ENCODE measurements around the gene UBC. TPM values are rescaled to one million over a fixed set of nuclear protein-coding genes. Genes with fewer than 3 reads are reported as not detected.

UBC gene
- total and polyA plus RNA-seq, 9 of the 15 experiments (the other 6 are each of a cell fraction or from before 2014, with no cell fraction given): 533 to 1,153 (median 813) TPM

DNA sequence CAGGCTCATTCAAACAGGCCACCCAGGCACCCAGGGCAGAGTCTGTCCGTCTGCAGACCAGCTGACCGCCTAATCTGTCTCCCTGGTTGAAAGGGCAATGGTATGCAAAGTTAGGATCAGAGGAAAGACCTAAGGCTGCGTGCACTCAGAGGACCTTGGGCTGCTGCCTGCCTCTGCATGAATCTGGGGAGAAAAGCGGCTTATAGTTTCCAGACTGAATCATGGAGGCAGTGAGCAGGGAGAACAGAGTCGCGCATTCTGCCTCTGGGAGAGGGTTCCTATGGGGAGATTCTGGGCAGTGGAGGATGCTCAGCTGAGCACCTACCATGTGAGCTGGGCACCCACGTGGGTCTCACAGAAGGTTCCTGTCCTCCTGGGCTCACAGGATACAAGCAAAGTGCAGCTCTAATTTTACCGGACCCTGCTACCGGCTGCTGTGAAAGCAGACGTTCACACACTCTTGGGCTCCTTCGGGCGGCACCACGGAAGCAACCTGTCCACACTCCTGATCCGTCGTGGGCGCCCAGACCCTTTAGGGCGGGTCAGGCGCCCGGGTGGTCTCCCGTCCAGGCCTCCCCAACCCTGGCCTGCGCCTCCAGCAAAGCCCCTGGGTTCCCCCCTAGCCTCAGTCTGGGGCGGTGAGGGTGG is 51.6 kb downstream of the UBC start:
- intact Hi-C loops (cut with micrococcal nuclease): loop anchor here (2.0 kb wide), 2 partner anchors 22 to 44 kb away; no protein-coding TSS in a partner anchor
- peak overlapping the region; percentile 96 for H3K4me2 ChIP-seq (ENCODE audit: insufficient read depth, low read length)
- H3K27ac ChIP-seq (ENCODE audit: extremely low read depth, low read depth, low read length): peak overlapping the region; percentile 73
- peak overlapping the region; percentile 75 for H2AFZ ChIP-seq (ENCODE audit: low read depth, low read length)
- WGBS (ENCODE audit: insufficient coverage, low coverage, missing lambda C conversion rate): under 1% methylated on average over 22 of the region's 22 CpGs
- FAIRE-seq (peak; percentile 32), ATAC-seq (peak; percentile 12), DNase-seq (ENCODE audit: extremely low read depth in 1 of 4, low spot score in 3 of 4) (peak in 2 of 4 experiments; percentile 46 to 63)
- peak overlapping the region; percentile 80 for H3K4me3 ChIP-seq
- in situ Hi-C loops (cut with MboI): no loop called here
- peaks cover 12% of the 10 kb centered on the region; the same call in 1 of the 2 replicates for H4K20me1 ChIP-seq (replicated peaks; ENCODE audit: control insufficient read depth, insufficient read depth, low read length)
- H3K27me3 ChIP-seq (ENCODE audit: control insufficient read depth in 2 of 2, insufficient read depth in 2 of 2, low read length in 2 of 2): no peaks in the 10 kb centered on the region
- peak overlapping the region; percentile 77 to 98 for H3K9ac ChIP-seq (ENCODE audit: insufficient read depth in 1 of 2, low read depth in 2 of 2, low read length in 2 of 2)
- peaks cover 55% of the 10 kb centered on the region for H3K79me2 ChIP-seq (ENCODE audit: control insufficient read depth, insufficient read depth, low read length)
- peaks cover 40% of the 10 kb centered on the region for H3K36me3 ChIP-seq (ENCODE audit: control insufficient read depth, insufficient read depth, low read length)
- no peaks in the 10 kb centered on the region for H3K9me3 ChIP-seq (replicated peaks; ENCODE audit: control insufficient read depth, insufficient read depth, low read depth, low read length)
- BruUV-seq (replicated peaks): no TSS peak
- H3K4me1 ChIP-seq (replicated peaks in 1 of 2; ENCODE audit: control insufficient read depth in 2 of 2, insufficient read depth in 2 of 2, low read length in 2 of 2): peaks cover 43 to 47% of the 10 kb centered on the region in 2 experiments
- CTCF ChIA-PET (ENCODE audit: low intra/inter-chr PET ratio): interaction anchor here (0.6 kb wide), 1 partner anchor 80 kb away, joined by 3 read pairs; no protein-coding TSS in a partner anchor
- H3K9me1 ChIP-seq (ENCODE audit: control insufficient read depth, insufficient read depth, low read length): peaks cover under 1% of the 10 kb centered on the region
- POLR2A ChIA-PET: interaction anchor here (0.8 to 2.5 kb wide), 10 partner anchors 9 to 55 kb away, joined by 3 to 10 read pairs (median 5); partner anchors contain the start of gene UBC
- no peak for TF ChIP-seq POLR2G (IDR thresholded peaks at IDR 0.05; ENCODE audit: low read depth, low read length)
- TF ChIP-seq CREM (IDR thresholded peaks at IDR 0.05; ENCODE audit: low read depth): no peak
- TF ChIP-seq ZNF23 (CRISPR knock-in tag; IDR thresholded peaks at IDR 0.05): no peak
- TF ChIP-seq, protein P1, sequence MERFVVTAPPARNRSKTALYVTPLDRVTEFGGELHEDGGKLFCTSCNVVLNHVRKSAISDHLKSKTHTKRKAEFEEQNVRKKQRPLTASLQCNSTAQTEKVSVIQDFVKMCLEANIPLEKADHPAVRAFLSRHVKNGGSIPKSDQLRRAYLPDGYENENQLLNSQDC (CRISPR knock-in tag; IDR thresholded peaks at IDR 0.05): no peak
- TF ChIP-seq NBN (IDR thresholded peaks at IDR 0.05; ENCODE audit: low read depth): no peak
- peak in 1 of 2 experiments; percentile 85; a peak in 1 of 4 replicates for TF ChIP-seq SIN3A (IDR thresholded peaks at IDR 0.05; ENCODE audit: borderline replicate concordance in 2 of 2, control insufficient read depth in 1 of 2, low read depth in 2 of 2, low read length in 2 of 2)
- no peak for TF ChIP-seq NFIC (IDR thresholded peaks at IDR 0.05)
- TF ChIP-seq KLF6 (CRISPR knock-in tag; IDR thresholded peaks at IDR 0.05; ENCODE audit: borderline replicate concordance): no peak
- no peak for TF ChIP-seq BCOR (IDR thresholded peaks at IDR 0.05)
- no peak for TF ChIP-seq ESRRA (IDR thresholded peaks at IDR 0.05; ENCODE audit: borderline replicate concordance, low read depth)
- no peak for TF ChIP-seq ZBTB17 (CRISPR knock-in tag; IDR thresholded peaks at IDR 0.05)
- no peak for TF ChIP-seq U2AF2 (optimal IDR thresholded peaks at IDR 0.05; ENCODE audit: low read depth, low read length)
- TF ChIP-seq RFX5 (IDR thresholded peaks at IDR 0.05; ENCODE audit: low read depth, low read length): no peak
- no peak for TF ChIP-seq NR2F6 (CRISPR knock-in tag; IDR thresholded peaks at IDR 0.05)
- TF ChIP-seq NFYB (IDR thresholded peaks at IDR 0.05; ENCODE audit: extremely low read depth, insufficient read length): no peak
- TF ChIP-seq TARDBP (IDR thresholded peaks at IDR 0.05): no peak
- TF ChIP-seq ZFP30 (CRISPR knock-in tag; IDR thresholded peaks at IDR 0.05; ENCODE audit: borderline replicate concordance): no peak
- no peak for TF ChIP-seq ZNF146 (CRISPR knock-in tag; IDR thresholded peaks at IDR 0.05; ENCODE audit: unreplicated experiment)
- TF ChIP-seq PTRF (tag; IDR thresholded peaks at IDR 0.05): no peak
- TF ChIP-seq, protein P2, sequence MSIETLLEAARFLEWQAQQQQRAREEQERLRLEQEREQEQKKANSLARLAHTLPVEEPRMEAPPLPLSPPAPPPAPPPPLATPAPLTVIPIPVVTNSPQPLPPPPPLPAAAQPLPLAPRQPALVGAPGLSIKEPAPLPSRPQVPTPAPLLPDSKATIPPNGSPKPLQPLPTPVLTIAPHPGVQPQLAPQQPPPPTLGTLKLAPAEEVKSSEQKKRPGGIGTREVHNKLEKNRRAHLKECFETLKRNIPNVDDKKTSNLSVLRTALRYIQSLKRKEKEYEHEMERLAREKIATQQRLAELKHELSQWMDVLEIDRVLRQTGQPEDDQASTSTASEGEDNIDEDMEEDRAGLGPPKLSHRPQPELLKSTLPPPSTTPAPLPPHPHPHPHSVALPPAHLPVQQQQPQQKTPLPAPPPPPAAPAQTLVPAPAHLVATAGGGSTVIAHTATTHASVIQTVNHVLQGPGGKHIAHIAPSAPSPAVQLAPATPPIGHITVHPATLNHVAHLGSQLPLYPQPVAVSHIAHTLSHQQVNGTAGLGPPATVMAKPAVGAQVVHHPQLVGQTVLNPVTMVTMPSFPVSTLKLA (conservative IDR thresholded peaks at IDR 0.05): peak; percentile 69 to 77; a peak in 3 of 4 replicates
- peak; percentile 39 for TF ChIP-seq DACH1 (IDR thresholded peaks at IDR 0.05; ENCODE audit: partially characterized antibody)
- TF ChIP-seq RBM39 (optimal IDR thresholded peaks at IDR 0.05; ENCODE audit: low read depth, low read length): no peak
- TF ChIP-seq ZBED1 (IDR thresholded peaks at IDR 0.05): no peak
- no peak for TF ChIP-seq KDM4B (IDR thresholded peaks at IDR 0.05; ENCODE audit: borderline replicate concordance in 2 of 2, low read depth in 1 of 2)

Measured in K562 (cell line).